OCI-LY1 (cell line): Measurements from ENCODE around the gene FIGLA.
"Not testable (repeated sequence)": the region's sequence is repeated elsewhere in the genome, so short reads cannot be mapped to it uniquely, and the experiment has no call there.

Experiments used
- H2AFZ ChIP-seq: fragments of 200-600 bp; sonication (generic), shearing (Covaris generic); 2 replicates; pipeline ENCODE4 v1.6.0; 2014; ENCODE audit warnings: antibody characterized with exemption, mild to moderate bottlenecking, low read length
- H3F3A ChIP-seq: fragments of 200-600 bp; sonication (generic), shearing (Covaris generic); 2 replicates; pipeline ENCODE4 v1.6.0; 2014; ENCODE audit warnings: mild to moderate bottlenecking, antibody characterized with exemption, low read length, moderate library complexity; ENCODE audit not compliant: insufficient read depth
- H3K27ac ChIP-seq: fragments of 200-600 bp; sonication (generic); 2 replicates; pipeline ENCODE4 v1.5.1; 2014; ENCODE audit warnings: low read length, mixed run types, mild to moderate bottlenecking, low read depth; ENCODE audit not compliant: poor library complexity, severe bottlenecking
- H3K27me3 ChIP-seq: fragments of 200-600 bp; sonication (generic); 2 replicates; pipeline ENCODE4 v1.6.0; 2014; ENCODE audit warnings: antibody characterized with exemption, mild to moderate bottlenecking, low read length, moderate library complexity; ENCODE audit not compliant: insufficient read depth
- H3K36me3 ChIP-seq: fragments of 200-600 bp; sonication (generic); 2 replicates; pipeline ENCODE4 v1.6.1; 2014; ENCODE audit warnings: mild to moderate bottlenecking, antibody characterized with exemption, low read length, moderate library complexity, mixed read lengths; ENCODE audit not compliant: insufficient read depth
- H3K4me1 ChIP-seq: fragments of 200-600 bp; sonication (generic); 2 replicates; pipeline ENCODE4 v1.5.1; 2014; ENCODE audit warnings: mild to moderate bottlenecking, low read length, moderate library complexity; ENCODE audit not compliant: insufficient read depth, severe bottlenecking
- H3K4me2 ChIP-seq: fragments of 200-600 bp; sonication (generic), shearing (Covaris generic); 2 replicates; pipeline ENCODE4 v1.6.1; 2014; ENCODE audit warnings: low read length
- H3K4me3 ChIP-seq: fragments of 200-600 bp; sonication (generic); 2 replicates; pipeline ENCODE4 v1.5.1; 2014; ENCODE audit warnings: low read length, low read depth, mild to moderate bottlenecking, mixed read lengths; ENCODE audit not compliant: poor library complexity, severe bottlenecking
- H3K79me2 ChIP-seq: fragments of 200-600 bp; shearing (Covaris generic); 2 replicates; pipeline ENCODE4 v1.6.1; 2016; ENCODE audit warnings: mixed run types, low read length, mixed read lengths; ENCODE audit not compliant: insufficient read depth
- H3K9ac ChIP-seq: fragments of 200-600 bp; sonication (generic), shearing (Covaris generic); 2 replicates; pipeline ENCODE4 v1.6.1; 2014; ENCODE audit warnings: mild to moderate bottlenecking, low read length, mixed read lengths
- H3K9me2 ChIP-seq: fragments of 200-600 bp; sonication (generic), shearing (Covaris generic); 2 replicates; pipeline ENCODE4 v1.6.1; 2014; ENCODE audit warnings: low read depth, mild to moderate bottlenecking, low read length, mixed read lengths
- H3K9me3 ChIP-seq: fragments of 200-600 bp; shearing (Covaris generic); 2 replicates; pipeline ENCODE4 v1.6.1; 2014; ENCODE audit warnings: low read length, mixed read lengths
- H4K20me1 ChIP-seq: fragments of 200-600 bp; sonication (generic), shearing (Covaris generic); 2 replicates; pipeline ENCODE4 v1.6.0; 2016; ENCODE audit warnings: mild to moderate bottlenecking, low read length; ENCODE audit not compliant: insufficient read depth
- EZH2 ChIP-seq: fragments of 200-600 bp; sonication (generic), shearing (Covaris generic); IDR thresholded peaks from 2 replicates; pipeline ENCODE4 v1.8.0; 2017; ENCODE audit warnings: borderline replicate concordance, mixed run types, mild to moderate bottlenecking, antibody characterized with exemption, low read length, moderate library complexity, mixed read lengths
- TF ChIP-seq, protein P1 (sequence below): fragments of 200-600 bp; sonication (generic), shearing (Covaris generic); IDR thresholded peaks from 2 replicates; pipeline ENCODE4 v1.5.1; 2017; ENCODE audit warnings: mild to moderate bottlenecking, antibody characterized with exemption, low read length, moderate library complexity, mixed read lengths

FIGLA gene

DNA sequence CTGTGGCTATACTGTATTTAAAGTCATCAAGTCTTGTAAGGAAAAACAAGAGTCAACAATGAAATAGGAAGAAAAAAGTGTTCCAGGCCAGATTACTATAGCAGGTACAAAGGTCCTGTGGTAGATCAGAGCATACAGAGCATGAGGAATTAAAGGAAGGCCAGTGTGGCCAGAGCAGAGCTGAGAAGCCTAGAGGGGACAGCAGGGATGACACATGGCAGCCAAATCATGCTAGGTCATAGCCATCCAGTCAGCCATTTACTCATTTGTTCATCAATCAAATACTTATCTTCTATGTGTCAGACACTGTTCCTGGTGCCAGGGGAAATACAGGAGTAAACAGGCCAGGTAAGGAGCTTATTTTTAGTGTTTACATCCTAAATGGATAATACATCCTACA is 46.8 kb downstream of the FIGLA start:
- Histone ChIP-seq H2AFZ (no peak overlapping the region), H3F3A (no peaks in the 10 kb centered on the region), H3K4me2 (no peak overlapping the region), H4K20me1 (no peaks in the 10 kb centered on the region), H3K4me3 (no peak overlapping the region), H3K27me3 (no peaks in the 10 kb centered on the region), H3K79me2 (no peaks in the 10 kb centered on the region), H3K4me1 (no peaks in the 10 kb centered on the region), H3K9me2 (no peaks in the 10 kb centered on the region), H3K36me3 (no peaks in the 10 kb centered on the region), H3K27ac (no peak overlapping the region), H3K9ac (no peak overlapping the region), H3K9me3 (no peaks in the 10 kb centered on the region)
- TF ChIP-seq EZH2: no peak
- TF ChIP-seq, protein P1, sequence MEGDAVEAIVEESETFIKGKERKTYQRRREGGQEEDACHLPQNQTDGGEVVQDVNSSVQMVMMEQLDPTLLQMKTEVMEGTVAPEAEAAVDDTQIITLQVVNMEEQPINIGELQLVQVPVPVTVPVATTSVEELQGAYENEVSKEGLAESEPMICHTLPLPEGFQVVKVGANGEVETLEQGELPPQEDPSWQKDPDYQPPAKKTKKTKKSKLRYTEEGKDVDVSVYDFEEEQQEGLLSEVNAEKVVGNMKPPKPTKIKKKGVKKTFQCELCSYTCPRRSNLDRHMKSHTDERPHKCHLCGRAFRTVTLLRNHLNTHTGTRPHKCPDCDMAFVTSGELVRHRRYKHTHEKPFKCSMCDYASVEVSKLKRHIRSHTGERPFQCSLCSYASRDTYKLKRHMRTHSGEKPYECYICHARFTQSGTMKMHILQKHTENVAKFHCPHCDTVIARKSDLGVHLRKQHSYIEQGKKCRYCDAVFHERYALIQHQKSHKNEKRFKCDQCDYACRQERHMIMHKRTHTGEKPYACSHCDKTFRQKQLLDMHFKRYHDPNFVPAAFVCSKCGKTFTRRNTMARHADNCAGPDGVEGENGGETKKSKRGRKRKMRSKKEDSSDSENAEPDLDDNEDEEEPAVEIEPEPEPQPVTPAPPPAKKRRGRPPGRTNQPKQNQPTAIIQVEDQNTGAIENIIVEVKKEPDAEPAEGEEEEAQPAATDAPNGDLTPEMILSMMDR: no peak

DNA sequence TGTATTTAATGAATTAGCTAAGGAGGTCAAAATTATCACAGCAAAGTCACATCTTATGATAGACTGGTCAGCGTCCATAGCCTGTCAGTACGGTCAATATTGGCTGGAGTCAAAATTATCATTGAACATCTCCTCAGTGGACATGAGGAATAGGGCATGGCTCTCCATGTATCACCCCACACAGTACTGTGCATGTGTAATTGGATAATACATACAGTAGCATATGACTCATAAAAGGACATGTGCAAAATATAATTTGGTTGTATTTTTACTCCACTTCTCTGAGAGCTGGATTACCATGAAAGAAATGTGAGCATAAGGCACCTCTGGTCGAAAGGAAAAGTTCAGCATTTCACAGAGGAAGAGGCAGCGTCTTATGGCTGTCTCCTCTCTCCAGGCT is 47.4 kb downstream of the FIGLA start:
- no peak overlapping the region for H3K9ac ChIP-seq
- no peaks in the 10 kb centered on the region for H3K4me1 ChIP-seq
- no peaks in the 10 kb centered on the region for H3F3A ChIP-seq
- no peak overlapping the region for H3K4me3 ChIP-seq
- no peaks in the 10 kb centered on the region for H3K9me2 ChIP-seq
- no peaks in the 10 kb centered on the region for H4K20me1 ChIP-seq
- TF ChIP-seq, protein P1: no peak
- TF ChIP-seq EZH2: no peak
- no peak overlapping the region for H3K4me2 ChIP-seq
- no peaks in the 10 kb centered on the region for H3K79me2 ChIP-seq
- no peak overlapping the region for H2AFZ ChIP-seq
- H3K27me3 ChIP-seq: no peaks in the 10 kb centered on the region
- H3K9me3 ChIP-seq: no peaks in the 10 kb centered on the region
- no peak overlapping the region for H3K27ac ChIP-seq
- no peaks in the 10 kb centered on the region for H3K36me3 ChIP-seq

- not testable (repeated sequence) for H3F3A ChIP-seq, H3K4me3 ChIP-seq, H3K9me2 ChIP-seq, H3K4me1 ChIP-seq, H4K20me1 ChIP-seq, H2AFZ ChIP-seq, H3K79me2 ChIP-seq, H3K36me3 ChIP-seq, H3K27ac ChIP-seq, H3K4me2 ChIP-seq, H3K27me3 ChIP-seq, H3K9me3 ChIP-seq, H3K9ac ChIP-seq
Observed at GRCh38 chr2:70739492-70739891, 51.0 kb downstream of the FIGLA start.

GRCh38 chr2:70738159-70738558 is 52.3 kb downstream of the FIGLA start:
- TF ChIP-seq, protein P1: no peak
- TF ChIP-seq EZH2: no peak
- Histone ChIP-seq H3K9ac (no peak overlapping the region), H3K4me2 (no peak overlapping the region), H2AFZ (no peak overlapping the region), H3F3A (no peaks in the 10 kb centered on the region), H4K20me1 (no peaks in the 10 kb centered on the region), H3K27me3 (no peaks in the 10 kb centered on the region), H3K4me1 (no peaks in the 10 kb centered on the region), H3K27ac (no peak overlapping the region), H3K36me3 (no peaks in the 10 kb centered on the region), H3K79me2 (no peaks in the 10 kb centered on the region), H3K9me3 (no peaks in the 10 kb centered on the region), H3K9me2 (no peaks in the 10 kb centered on the region), H3K4me3 (no peak overlapping the region)
